ENCODE measurements around the gene CNGA2.

Gene CNGA2

GRCh38 chrX:151754047-151754429, 19.5 kb downstream of the CNGA2 start:
- DNase-seq = peak; percentile 75

GRCh38 chrX:151754641-151755215, 20.2 kb downstream of the CNGA2 start:
- DNase-seq = no peak

GRCh38 chrX:151759041-151759708, 24.6 kb downstream of the CNGA2 start:
- no peak for DNase-seq

- DNase-seq = no peak
Measured at GRCh38 chrX:151762802-151763201, 28.3 kb downstream of the CNGA2 start.

GRCh38 chrX:151763711-151764110, 29.2 kb downstream of the CNGA2 start:
- DNase-seq = no peak

- no peak for DNase-seq
Measured at GRCh38 chrX:151765026-151765425, 30.5 kb downstream of the CNGA2 start.

GRCh38 chrX:151771726-151772125, 37.2 kb downstream of the CNGA2 start:
- DNase-seq = no peak

- DNase-seq = no peak
Measured at GRCh38 chrX:151773434-151773833, 38.9 kb downstream of the CNGA2 start.

- no peak for DNase-seq
Measured at GRCh38 chrX:151774421-151774820, 39.9 kb downstream of the CNGA2 start.

GRCh38 chrX:151776181-151776731, 41.7 kb downstream of the CNGA2 start:
- no peak for DNase-seq

- DNase-seq = no peak
Measured at GRCh38 chrX:151776936-151777335, 42.4 kb downstream of the CNGA2 start.

GRCh38 chrX:151779258-151779657, 44.7 kb downstream of the CNGA2 start:
- DNase-seq = no peak

- no peak for DNase-seq
Measured at GRCh38 chrX:151780621-151781020, 46.1 kb downstream of the CNGA2 start.

GRCh38 chrX:151789179-151789800, 54.7 kb downstream of the CNGA2 start:
- peak; percentile 82 for DNase-seq

GRCh38 chrX:151790481-151791160, 56.1 kb downstream of the CNGA2 start:
- no peak for DNase-seq

- DNase-seq = no peak
Measured at GRCh38 chrX:151791961-151792360, 57.4 kb downstream of the CNGA2 start.

GRCh38 chrX:151792505-151792904, 58.0 kb downstream of the CNGA2 start:
- no peak for DNase-seq

- DNase-seq = no peak
Measured at GRCh38 chrX:151793886-151794285, 59.3 kb downstream of the CNGA2 start.

Measured in EL (cell line).